ENCODE results near the gene CREG2. TPM values are rescaled to one million over a fixed set of nuclear protein-coding genes. Genes with fewer than 3 reads are reported as not detected.

CREG2 gene
- total RNA-seq, 1 donor from 2014 or later = not detected

- no peak for DNase-seq (ENCODE audit: low read depth in 2 of 2)
Measured at GRCh38 chr2:101409699-101410098, 22.4 kb upstream of the CREG2 start.

GRCh38 chr2:101408925-101409324 is 21.6 kb upstream of the CREG2 start:
- no peak for DNase-seq (ENCODE audit: low read depth in 2 of 2)

DNA sequence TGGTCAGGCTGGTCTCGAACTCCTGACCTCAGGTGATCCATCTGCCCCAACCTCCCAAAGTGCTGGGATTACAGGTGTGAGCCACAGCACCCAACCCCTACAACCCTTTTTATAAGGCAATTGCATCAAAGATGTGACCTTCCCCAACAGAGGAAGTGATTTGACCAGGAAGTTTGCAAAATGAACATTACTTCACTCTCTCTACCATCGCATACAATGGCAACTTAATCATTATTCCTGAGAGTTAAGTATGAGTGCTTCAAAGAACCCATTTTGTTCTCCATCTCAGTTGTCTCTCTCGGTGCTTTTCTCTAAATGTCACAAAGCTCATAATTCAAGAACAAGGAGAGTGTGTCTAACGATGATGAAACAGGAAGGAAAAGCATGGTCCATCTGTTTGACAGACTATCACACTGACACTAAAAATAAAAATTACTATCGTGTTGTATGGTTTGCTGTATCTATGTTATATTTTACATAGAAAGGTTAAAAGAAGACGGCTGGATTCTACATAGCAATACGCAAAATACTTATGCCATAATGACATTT is 18.1 kb upstream of the CREG2 start:
- DNase-seq (ENCODE audit: low read depth in 2 of 2) = no peak

DNA sequence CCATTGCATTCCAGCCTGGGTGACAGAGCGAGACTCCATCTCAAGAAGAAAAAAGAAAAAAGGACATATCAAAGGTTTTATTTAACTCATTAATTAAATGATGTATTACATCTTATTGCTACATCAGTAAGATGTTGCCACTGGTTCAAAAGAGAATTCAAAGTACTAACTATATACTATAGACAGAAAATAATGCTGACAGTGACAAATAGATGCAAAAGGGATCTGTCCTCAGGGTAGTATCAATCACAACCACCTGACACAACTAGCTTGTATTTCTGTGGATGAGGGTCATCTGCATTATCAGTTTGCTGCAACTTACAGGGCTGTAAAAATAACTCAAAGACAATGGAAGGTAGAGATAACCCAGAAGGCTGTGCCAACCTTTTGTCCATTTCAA is 16.4 kb upstream of the CREG2 start:
- no peak for DNase-seq (ENCODE audit: low read depth in 2 of 2)

DNA sequence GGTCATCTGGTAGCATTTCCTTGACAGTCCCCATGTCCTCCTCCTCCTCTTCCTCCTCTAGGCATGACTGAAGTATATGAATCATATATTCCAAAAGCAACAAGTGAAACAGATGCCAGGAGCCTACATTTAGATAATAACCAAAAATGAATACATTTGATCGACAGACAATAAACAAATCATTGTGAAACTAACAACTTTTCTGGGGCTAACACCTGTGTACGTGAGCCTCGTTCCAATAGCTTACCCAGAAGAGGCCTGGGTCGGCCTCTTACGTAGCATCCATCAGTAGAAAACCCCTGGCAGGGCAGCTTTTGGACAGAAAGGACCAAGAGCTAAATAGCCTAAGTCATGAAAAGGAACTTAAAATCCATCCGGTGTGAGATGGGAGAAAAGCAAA is 15.3 kb upstream of the CREG2 start:
- DNase-seq (ENCODE audit: low read depth in 2 of 2) = no peak

DNA sequence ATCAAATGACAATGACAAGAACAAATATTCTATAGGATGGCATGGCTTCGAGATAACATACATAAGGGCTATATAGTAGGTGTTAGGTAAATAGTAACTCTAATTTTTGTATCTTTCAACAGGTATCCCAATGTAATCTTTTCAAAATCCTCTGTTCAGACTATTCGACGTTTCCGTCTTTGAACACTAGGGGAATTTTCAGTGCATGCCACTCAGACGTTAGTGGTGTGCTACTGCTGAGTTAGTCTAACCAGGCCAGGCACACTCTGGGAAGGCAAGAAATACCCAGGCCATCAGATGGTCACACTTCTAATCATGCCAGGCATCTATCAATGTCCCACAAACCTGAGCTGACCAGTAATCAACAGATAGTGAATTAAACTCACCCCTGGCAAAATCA is 14.6 kb upstream of the CREG2 start:
- DNase-seq (ENCODE audit: low read depth in 2 of 2) = no peak

DNA sequence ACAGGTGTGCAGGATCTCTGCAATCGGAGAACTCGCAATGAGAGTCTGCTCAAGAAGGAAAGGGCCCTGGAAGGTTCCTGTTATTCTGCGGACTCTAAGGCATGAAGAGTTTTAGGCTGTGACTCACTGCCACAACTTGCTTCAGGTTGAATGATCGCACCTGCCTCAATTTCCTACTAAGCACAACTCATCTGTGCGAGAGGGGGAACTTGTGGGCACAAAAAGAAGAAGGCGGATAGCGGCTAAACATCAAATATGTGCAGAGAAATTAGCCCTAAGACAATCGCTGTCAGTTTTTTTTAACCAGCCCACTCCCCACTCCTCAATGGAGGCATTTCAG is 14.0 kb upstream of the CREG2 start:
- no peak for DNase-seq (ENCODE audit: low read depth in 2 of 2)

DNA sequence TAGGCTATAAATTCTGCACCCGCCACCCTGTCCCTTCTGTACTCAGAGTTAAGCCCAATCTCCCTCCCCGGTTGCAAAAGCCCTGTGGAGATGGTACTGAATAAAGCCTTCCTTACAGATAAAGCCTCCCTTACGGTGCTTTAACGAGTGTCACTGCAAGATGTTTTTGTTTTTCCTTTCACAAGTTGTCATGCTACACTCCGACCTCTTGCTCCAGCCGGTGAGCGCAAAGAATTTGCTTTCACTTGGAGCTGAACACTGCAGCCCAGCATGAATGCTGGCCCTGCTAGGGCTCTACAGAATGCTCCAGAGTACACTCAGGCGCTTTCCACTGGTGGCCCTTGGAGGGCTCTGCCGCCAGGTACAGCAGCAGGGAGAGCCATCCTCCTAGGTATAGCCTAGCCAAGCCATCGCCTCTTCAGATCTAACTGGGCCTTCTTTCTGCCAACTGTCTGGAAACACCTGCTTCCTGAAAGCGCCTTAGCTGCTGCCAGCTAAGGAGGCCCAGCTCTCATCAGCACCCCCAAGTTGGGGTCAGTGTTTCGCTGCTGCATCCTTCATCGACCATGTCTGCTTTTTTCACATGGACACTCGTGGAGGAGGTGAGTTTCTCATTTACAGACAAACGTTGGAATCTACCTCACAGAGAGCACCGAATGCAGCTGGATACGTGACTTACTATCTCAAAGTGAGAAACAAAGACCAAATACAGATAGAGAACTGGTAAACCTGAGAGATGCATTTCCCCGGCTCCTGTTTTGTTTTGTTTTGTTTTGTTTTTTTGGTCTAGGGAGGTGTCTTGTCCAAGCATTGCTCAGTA is 13.4 kb upstream of the CREG2 start:
- DNase-seq (ENCODE audit: low read depth in 2 of 2) = peak in 1 of 2 donors; percentile 59

- DNase-seq (ENCODE audit: low read depth in 2 of 2) = no peak
Measured at GRCh38 chr2:101400048-101400447, 12.7 kb upstream of the CREG2 start.

- DNase-seq (ENCODE audit: low read depth in 2 of 2) = no peak
Measured at GRCh38 chr2:101399021-101399799, 11.9 kb upstream of the CREG2 start.

- DNase-seq (ENCODE audit: low read depth in 2 of 2) = no peak
Measured at GRCh38 chr2:101398116-101398821, 11.0 kb upstream of the CREG2 start.

DNA sequence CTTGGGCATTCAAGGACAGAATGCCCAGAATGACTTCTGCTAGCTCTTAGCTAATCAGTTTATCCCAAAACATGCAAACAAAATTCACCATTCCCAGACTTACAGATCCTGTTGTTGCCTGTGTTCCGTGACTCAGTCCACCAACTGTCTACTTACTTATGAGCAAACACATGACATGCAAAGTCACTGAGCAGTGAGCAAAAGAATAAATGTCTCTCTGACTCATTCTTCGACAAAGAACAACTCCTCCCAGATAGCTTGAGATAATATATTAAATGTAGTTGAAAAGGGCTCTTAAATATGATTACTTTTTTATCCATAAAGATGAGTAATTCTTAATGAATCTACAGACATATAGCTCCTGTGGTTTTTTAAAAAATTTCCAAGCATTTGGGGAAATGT is 9.0 kb upstream of the CREG2 start:
- DNase-seq (ENCODE audit: low read depth in 2 of 2) = peak in 1 of 2 donors; percentile 96

DNA sequence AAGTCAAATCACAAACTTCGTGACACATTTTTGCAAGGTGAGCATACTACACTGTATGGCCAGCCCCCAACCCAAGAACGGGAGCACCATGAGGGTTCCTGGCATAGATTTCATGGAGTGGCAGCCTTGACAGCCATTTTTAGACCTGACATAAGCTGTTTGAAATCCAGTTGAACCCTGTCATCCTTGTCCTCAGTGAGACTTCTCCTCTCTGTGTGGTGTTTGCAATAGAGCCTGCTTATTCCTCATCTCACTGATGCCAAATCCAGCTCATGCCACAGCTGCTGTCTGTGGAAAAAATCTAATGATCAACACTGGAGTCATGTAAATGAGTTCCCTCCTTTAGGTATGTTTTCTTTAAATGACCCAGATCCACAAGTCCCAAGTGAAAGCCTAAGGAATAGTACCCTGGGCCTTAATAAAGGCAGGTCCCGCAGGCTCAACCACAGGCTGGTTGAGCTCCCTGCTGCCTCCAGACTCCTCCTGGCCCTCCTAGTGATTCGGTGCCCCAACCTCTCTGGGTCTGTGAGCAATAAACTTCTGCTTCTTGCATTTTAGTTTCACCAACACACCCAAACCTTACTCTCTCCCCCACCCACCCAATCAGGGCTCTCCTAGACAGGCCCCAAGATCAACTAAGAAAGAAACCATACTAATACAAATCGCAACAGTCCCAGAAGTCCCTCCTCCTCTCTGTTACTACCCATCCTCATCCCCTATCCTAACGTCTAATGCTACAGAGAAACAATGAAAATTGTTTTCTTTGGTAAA is 8.4 kb upstream of the CREG2 start:
- DNase-seq (ENCODE audit: low read depth in 2 of 2) = no peak

DNA sequence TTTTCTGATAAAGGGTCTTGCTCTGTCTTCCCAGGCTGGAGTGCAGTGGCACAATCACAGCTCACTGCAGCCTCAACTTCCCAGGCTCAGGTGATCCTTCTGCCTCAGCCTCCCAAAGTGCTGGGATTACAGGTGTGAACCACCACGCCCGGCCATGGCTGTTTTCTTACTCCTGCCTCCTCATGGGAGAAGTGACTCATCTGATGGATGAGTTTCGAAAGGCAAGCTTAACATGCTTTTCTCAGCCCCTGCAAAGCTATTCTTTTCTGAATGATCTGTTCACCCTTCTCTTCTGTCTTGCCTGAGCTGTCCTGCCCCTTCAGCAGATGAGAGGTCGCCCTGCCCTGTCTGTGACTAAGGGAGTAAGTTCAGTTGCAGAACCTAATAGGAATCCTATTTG is 929 bp upstream of the CREG2 start:
- peak in 1 of 2 donors; percentile 55 for DNase-seq (ENCODE audit: low read depth in 2 of 2)

- no peak for DNase-seq (ENCODE audit: low read depth in 2 of 2)
Measured at GRCh38 chr2:101386599-101387150, 628 bp downstream of the CREG2 start.

- peak in 1 of 2 donors; percentile 27 for DNase-seq (ENCODE audit: low read depth in 2 of 2)
Measured at GRCh38 chr2:101383016-101383541, 4.2 kb downstream of the CREG2 start.

DNA sequence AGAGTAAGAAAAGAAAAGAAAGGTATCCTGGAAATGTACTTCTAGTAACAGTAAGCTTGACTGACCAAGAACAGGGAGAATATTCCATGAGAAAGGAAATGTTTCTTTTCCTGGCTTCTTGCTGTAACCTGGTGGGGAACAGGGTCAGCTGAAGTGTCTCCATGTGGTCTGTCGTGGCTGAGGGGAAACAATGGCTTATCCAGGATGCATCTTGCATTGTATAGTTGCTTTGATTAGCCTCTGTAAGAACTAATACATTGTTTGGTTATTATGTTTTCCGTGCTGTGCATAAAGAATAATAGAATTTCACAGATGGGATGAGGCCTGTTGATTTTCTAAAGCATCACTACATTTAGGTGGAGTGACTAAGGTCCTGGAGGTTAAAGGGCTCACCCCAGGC is 4.9 kb downstream of the CREG2 start:
- peak; percentile 8 to 92 for DNase-seq (ENCODE audit: low read depth in 2 of 2)

DNA sequence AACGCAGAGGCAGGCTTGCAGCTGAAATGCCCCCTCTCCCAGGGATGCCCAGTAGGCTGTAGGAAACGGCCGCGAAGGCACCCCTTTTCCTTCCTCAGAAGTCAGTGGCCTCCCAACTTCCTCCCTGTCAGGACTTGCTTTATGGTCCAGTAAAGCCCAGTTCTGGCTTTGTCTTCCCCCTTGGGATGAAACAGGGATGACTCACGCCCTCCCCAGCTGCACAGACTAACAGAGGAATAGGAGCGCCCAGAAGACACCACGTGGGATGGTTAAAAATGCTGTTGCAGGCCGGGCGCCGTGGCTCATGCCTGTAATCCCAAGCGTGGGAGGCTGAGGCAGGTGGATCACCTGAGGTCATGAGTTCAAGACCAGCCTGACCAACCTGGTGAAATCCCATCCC is 6.9 kb downstream of the CREG2 start:
- DNase-seq (ENCODE audit: low read depth in 2 of 2) = peak in 1 of 2 donors; percentile 91

DNA sequence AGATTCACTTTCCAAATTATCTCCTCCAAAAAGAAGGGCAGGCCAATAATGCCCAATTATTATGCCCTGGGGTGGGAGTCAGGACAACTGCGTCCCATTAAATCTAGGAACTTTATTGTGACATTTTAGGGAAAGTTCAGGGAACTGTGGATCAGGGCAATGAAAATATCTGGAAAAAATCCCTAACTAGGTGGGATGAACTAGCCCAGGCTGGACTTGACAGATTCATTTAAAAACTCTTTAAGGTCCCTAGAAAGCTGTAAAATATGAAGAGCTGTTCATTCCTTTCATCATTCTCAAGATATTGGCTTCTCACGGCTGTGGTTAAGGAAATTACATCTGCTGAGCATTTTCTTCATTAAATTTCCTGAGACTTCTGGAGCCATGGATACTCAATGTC is 8.2 kb downstream of the CREG2 start:
- no peak for DNase-seq (ENCODE audit: low read depth in 2 of 2)

DNA sequence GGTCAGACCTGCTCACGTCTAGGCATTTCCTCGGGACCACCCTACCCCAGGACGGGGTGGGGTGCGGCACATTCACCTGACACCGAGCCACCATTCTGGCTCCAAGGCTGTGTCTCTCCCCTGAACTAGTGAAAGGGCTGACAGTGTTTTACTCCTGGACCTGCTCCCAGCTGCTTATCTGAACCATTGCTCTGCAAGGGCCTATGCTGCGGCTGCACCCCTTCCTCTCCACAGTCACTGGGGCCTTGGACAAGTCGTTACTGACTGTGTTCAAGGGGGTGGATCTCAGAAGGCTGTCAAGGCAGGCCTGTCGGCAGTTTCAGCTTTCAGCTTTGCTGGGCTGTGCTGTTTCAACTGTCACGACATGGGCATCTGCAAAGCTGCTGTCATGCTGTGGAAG is 11.7 kb downstream of the CREG2 start:
- DNase-seq (ENCODE audit: low read depth in 2 of 2) = no peak

Measured in lung microvascular endothelial cell (primary cell).